HCT116 (cell line): ENCODE measurements around the gene BNIP1. TPM values are rescaled to one million over a fixed set of nuclear protein-coding genes. Genes with fewer than 3 reads are reported as not detected.

Experiments used
- ATAC-seq: fragments of 200-7000 bp; cut with Tn5 transposase; 2 replicates; pipeline ENCODE4 v1.9.1; 2020; ENCODE audit warnings: mild to moderate bottlenecking, moderate library complexity
- BruUV-seq: library from RNA; stranded (reverse); fragments of 400-500 nt; replicated peaks from 2 replicates; lab custom pipeline; 2021; lab: Mats Ljungman, UMichigan
- CTCF ChIA-PET: fragments of 300-600 bp; sonication (Branson Sonifier 250); formaldehyde crosslinking; loops from one replicate; lab custom pipeline; 2021; ENCODE audit warnings: antibody characterized with exemption; lab: Charles Lee
- POLR2A ChIA-PET: fragments of 300-600, 350-600 bp; sonication (Branson Sonifier 250); formaldehyde crosslinking; loops from one replicate; lab custom pipeline; 2021; ENCODE audit warnings: antibody characterized with exemption; lab: Charles Lee
- RAD21 ChIA-PET, 2 experiments: fragments of 300-600 bp; sonication (Branson Sonifier 250); formaldehyde crosslinking; loops; one replicate each; lab custom pipeline; 2023; ENCODE audit warnings: low total read pairs in 2 of 2; ENCODE audit not compliant: uncharacterized antibody in 2 of 2, unreplicated experiment in 2 of 2, low non-redundant PET in 1 of 2; lab: Charles Lee
- DNase-seq: peaks from one replicate; pipeline ENCODE4 v3.0.0-alpha.2; 2010; ENCODE audit warnings: low read depth, low spot score
- H2AFZ ChIP-seq: fragments of 200-600 bp; shearing (Covaris generic), sonication (generic); 2 replicates; pipeline ENCODE4 v1.6.1; 2017; ENCODE audit warnings: low read depth, mixed run types, mixed read lengths, antibody characterized with exemption, low read length; ENCODE audit not compliant: poor library complexity, severe bottlenecking
- H3K27ac ChIP-seq: 2 replicates; pipeline ENCODE4 v1.5.1; 2012; ENCODE audit warnings: low read depth, low read length
- H3K27me3 ChIP-seq: fragments of 200-600 bp; sonication (generic); 2 replicates; pipeline ENCODE4 v1.6.1; 2016; ENCODE audit warnings: mixed run types, low read length, mixed read lengths; ENCODE audit not compliant: insufficient read depth
- H3K36me3 ChIP-seq, 2 experiments: fragments of 200-500 bp in 1 of 2; fragments of 200-600 bp in 1 of 2; sonication (Bioruptor generic) in 1 of 2; sonication (generic) in 1 of 2; 2 replicates each; pipeline versions ENCODE4 v1.5.1 to v1.6.1; 2014 to 2016; ENCODE audit warnings: low read length in 2 of 2, inconsistent platforms in 1 of 2, mixed read lengths in 1 of 2, mixed run types in 1 of 2; ENCODE audit not compliant: insufficient read depth in 2 of 2, control insufficient read depth in 1 of 2
- H3K4me1 ChIP-seq, 2 experiments: fragments of 200-600 bp in 1 of 2; sonication (generic) in 1 of 2; 2 replicates each; pipeline versions ENCODE4 v1.5.1 to v1.6.1; 2012 to 2017; ENCODE audit warnings: low read length in 2 of 2, inconsistent platforms in 1 of 2, mild to moderate bottlenecking in 1 of 2, mixed read lengths in 1 of 2, mixed run types in 1 of 2, moderate library complexity in 1 of 2; ENCODE audit not compliant: insufficient read depth in 2 of 2, control insufficient read depth in 1 of 2
- H3K4me2 ChIP-seq: fragments of 200-600 bp; sonication (generic); 2 replicates; pipeline ENCODE4 v1.6.1; 2017; ENCODE audit warnings: mixed run types, low read length, mixed read lengths
- H3K4me3 ChIP-seq, 2 experiments: fragments of 200-600 bp in 1 of 2; sonication (generic) in 1 of 2; replicated peaks in 1 of 2; 2 replicates each; pipeline ENCODE4 v1.5.1; 2011 to 2016; ENCODE audit warnings: low read length in 2 of 2, control low read depth in 1 of 2, low read depth in 1 of 2, mild to moderate bottlenecking in 1 of 2, mixed read lengths in 1 of 2, mixed run types in 1 of 2
- H3K79me2 ChIP-seq: fragments of 200-600 bp; sonication (generic); 2 replicates; pipeline ENCODE4 v1.6.1; 2017; ENCODE audit warnings: mild to moderate bottlenecking, mixed run types, low read length, moderate library complexity, mixed read lengths; ENCODE audit not compliant: insufficient read depth
- H3K9ac ChIP-seq: fragments of 200-600 bp; sonication (generic); 2 replicates; pipeline ENCODE4 v1.6.1; 2016; ENCODE audit warnings: low read length, mixed read lengths
- H3K9me2 ChIP-seq: fragments of 200-600 bp; sonication (generic), shearing (Covaris generic); 2 replicates; pipeline ENCODE4 v1.6.1; 2017; ENCODE audit warnings: mixed run types, mild to moderate bottlenecking, moderate library complexity; ENCODE audit not compliant: insufficient read depth
- H3K9me3 ChIP-seq, 2 experiments: fragments of 200-500 bp in 1 of 2; fragments of 200-600 bp in 1 of 2; sonication (Bioruptor generic) in 1 of 2; sonication (generic) in 1 of 2; 2 replicates each; pipeline ENCODE4 v1.6.1; 2014 to 2017; ENCODE audit warnings: low read length in 2 of 2, mixed read lengths in 2 of 2, inconsistent platforms in 1 of 2, low read depth in 1 of 2, mild to moderate bottlenecking in 1 of 2, mixed run types in 1 of 2, moderate library complexity in 1 of 2; ENCODE audit not compliant: control insufficient read depth in 1 of 2, insufficient read depth in 1 of 2
- H4K20me1 ChIP-seq: fragments of 200-600 bp; sonication (generic), shearing (Covaris generic); 2 replicates; pipeline ENCODE4 v1.6.1; 2017; ENCODE audit warnings: mixed run types, mild to moderate bottlenecking, moderate library complexity; ENCODE audit not compliant: insufficient read depth
- ATF3 ChIP-seq: IDR thresholded peaks from 2 replicates; pipeline ENCODE4 v1.6.1; 2012
- CBX3 ChIP-seq: IDR thresholded peaks from 2 replicates; pipeline ENCODE4 v1.6.1; 2012; ENCODE audit warnings: low read depth
- CEBPB ChIP-seq: IDR thresholded peaks from 2 replicates; pipeline ENCODE4 v1.6.1; 2012; ENCODE audit warnings: low read depth
- EZH2 ChIP-seq: fragments of 200-600 bp; sonication (generic); IDR thresholded peaks from 2 replicates; pipeline ENCODE4 v1.6.1; 2017; ENCODE audit warnings: antibody characterized with exemption, mixed run types
- JUND ChIP-seq: IDR thresholded peaks from 2 replicates; pipeline ENCODE4 v1.6.1; 2012
- MAX ChIP-seq: IDR thresholded peaks from 2 replicates; pipeline ENCODE4 v1.6.1; 2012
- POLR2A ChIP-seq: IDR thresholded peaks from 2 replicates; pipeline ENCODE4 v1.7.0; 2011; ENCODE audit warnings: borderline replicate concordance; ENCODE audit not compliant: insufficient read depth, insufficient read length; ENCODE audit errors: extremely low read depth
- REST ChIP-seq: IDR thresholded peaks from 2 replicates; pipeline ENCODE4 v1.6.1; 2012; ENCODE audit warnings: low read depth
- SRF ChIP-seq: IDR thresholded peaks from 2 replicates; pipeline ENCODE4 v1.6.1; 2012; ENCODE audit warnings: low read depth
- ZBTB33 ChIP-seq: IDR thresholded peaks from 2 replicates; pipeline ENCODE4 v1.6.1; 2011; ENCODE audit warnings: mild to moderate bottlenecking, low read length, moderate library complexity; ENCODE audit not compliant: insufficient replicate concordance; ENCODE audit errors: extremely low read depth
- intact Hi-C: fragments of 100-400 bp; cut with micrococcal nuclease; formaldehyde crosslinking; loops from 2 replicates; pipeline ENCODE4 v1.10.0; 2022
- total RNA-seq: library from RNA; stranded (reverse); gene quantifications from one replicate; pipeline ENCODE4 v1.2.1, GENCODE V29; 2021; ENCODE audit not compliant: unreplicated experiment
- TF ChIP-seq, protein P1 (sequence below), 3 experiments: fragments of 200-600 bp in 1 of 3; sonication (generic) in 1 of 3; IDR thresholded peaks in 2 of 3; conservative IDR thresholded peaks in 1 of 3; 2 replicates each; pipeline ENCODE4 v1.5.1; 2012 to 2017; ENCODE audit warnings: low read depth in 2 of 3, low read length in 2 of 3, antibody characterized with exemption in 1 of 3, borderline replicate concordance in 1 of 3, control low read depth in 1 of 3, mild to moderate bottlenecking in 1 of 3, mixed read lengths in 1 of 3, mixed run types in 1 of 3, moderate library complexity in 1 of 3; ENCODE audit not compliant: insufficient read depth in 1 of 3

The BNIP1 gene
- total RNA-seq, 1 experiment from 2014 or later: 18.6 TPM

- no peak for DNase-seq
- no TSS peak for BruUV-seq
- ChIA-PET RAD21 (no interaction called here), CTCF (no interaction called here), POLR2A (no interaction called here)
- Histone ChIP-seq H2AFZ (no peak overlapping the region), H3K27me3 (no peaks in the 10 kb centered on the region), H3K27ac (no peak overlapping the region), H4K20me1 (no peaks in the 10 kb centered on the region), H3K9me2 (no peaks in the 10 kb centered on the region), H3K9ac (no peak overlapping the region), H3K36me3 (no peaks in the 10 kb centered on the region), H3K4me1 (no peaks in the 10 kb centered on the region), H3K4me3 (no peak overlapping the region), H3K9me3 (no peaks in the 10 kb centered on the region), H3K79me2 (no peaks in the 10 kb centered on the region), H3K4me2 (no peak overlapping the region)
- ATAC-seq: no peak
- TF ChIP-seq CBX3 (no peak), MAX (no peak), SRF (no peak), ATF3 (no peak), POLR2A (no peak), REST (no peak), JUND (no peak), ZBTB33 (no peak), CEBPB (no peak), EZH2 (no peak)
- TF ChIP-seq, protein P1, sequence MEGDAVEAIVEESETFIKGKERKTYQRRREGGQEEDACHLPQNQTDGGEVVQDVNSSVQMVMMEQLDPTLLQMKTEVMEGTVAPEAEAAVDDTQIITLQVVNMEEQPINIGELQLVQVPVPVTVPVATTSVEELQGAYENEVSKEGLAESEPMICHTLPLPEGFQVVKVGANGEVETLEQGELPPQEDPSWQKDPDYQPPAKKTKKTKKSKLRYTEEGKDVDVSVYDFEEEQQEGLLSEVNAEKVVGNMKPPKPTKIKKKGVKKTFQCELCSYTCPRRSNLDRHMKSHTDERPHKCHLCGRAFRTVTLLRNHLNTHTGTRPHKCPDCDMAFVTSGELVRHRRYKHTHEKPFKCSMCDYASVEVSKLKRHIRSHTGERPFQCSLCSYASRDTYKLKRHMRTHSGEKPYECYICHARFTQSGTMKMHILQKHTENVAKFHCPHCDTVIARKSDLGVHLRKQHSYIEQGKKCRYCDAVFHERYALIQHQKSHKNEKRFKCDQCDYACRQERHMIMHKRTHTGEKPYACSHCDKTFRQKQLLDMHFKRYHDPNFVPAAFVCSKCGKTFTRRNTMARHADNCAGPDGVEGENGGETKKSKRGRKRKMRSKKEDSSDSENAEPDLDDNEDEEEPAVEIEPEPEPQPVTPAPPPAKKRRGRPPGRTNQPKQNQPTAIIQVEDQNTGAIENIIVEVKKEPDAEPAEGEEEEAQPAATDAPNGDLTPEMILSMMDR (IDR thresholded peaks at IDR 0.05 in 2 of 3, conservative IDR thresholded peaks at IDR 0.05 in 1 of 3; ENCODE audit: borderline replicate concordance in 1 of 3, insufficient read depth in 1 of 3, low read depth in 2 of 3, low read length in 2 of 3): no peak
- intact Hi-C loops: no loop called here
Observed at GRCh38 chr5:173119719-173120118, 24.6 kb upstream of the BNIP1 start.
